HG02885 (cell line): ENCODE data around the gene IRF7.
A peak's percentile ranks its signal among the peaks of the same experiment; 100 is the strongest.
"Not testable (repeated sequence)": the region's sequence is repeated elsewhere in the genome, so short reads cannot be mapped to it uniquely, and the experiment has no call there.

Experiments
- ATAC-seq: cut with Tn5 transposase; IDR thresholded peaks from one replicate; pipeline ENCODE4 v1.9.1; 2021; ENCODE audit warnings: mild to moderate bottlenecking; ENCODE audit not compliant: unreplicated experiment, poor library complexity

Gene IRF7

GRCh38 chr11:587546-587945 lies 28.2 kb downstream of the IRF7 start:
- ATAC-seq: no peak

GRCh38 chr11:586376-587316 lies 29.1 kb downstream of the IRF7 start:
- ATAC-seq: no peak

- ATAC-seq: no peak
Measured at GRCh38 chr11:584287-584686, 31.5 kb downstream of the IRF7 start.

- ATAC-seq: no peak
Measured at GRCh38 chr11:581752-582151, 34.0 kb downstream of the IRF7 start.

- ATAC-seq: no peak
Measured at GRCh38 chr11:581342-581741, 34.4 kb downstream of the IRF7 start.

GRCh38 chr11:579830-580601 lies 35.7 kb downstream of the IRF7 start:
- ATAC-seq: no peak

GRCh38 chr11:578276-579035 lies 37.3 kb downstream of the IRF7 start:
- ATAC-seq: no peak

- no peak for ATAC-seq
Measured at GRCh38 chr11:577611-577894, 38.2 kb downstream of the IRF7 start.

- ATAC-seq: no peak
Measured at GRCh38 chr11:576811-577610, 38.7 kb downstream of the IRF7 start.

GRCh38 chr11:575996-576768 lies 39.6 kb downstream of the IRF7 start, which contains the start of gene PHRF1:
PHRF1 (plus strand) TSS chr11:576470; CDS start chr11:581513, 5,043 bp downstream.
- peak; percentile 83 for ATAC-seq

- ATAC-seq: peak; percentile 45
Measured at GRCh38 chr11:575313-575995, 40.3 kb downstream of the IRF7 start.

GRCh38 chr11:574632-575312 lies 41.0 kb downstream of the IRF7 start:
- no peak for ATAC-seq

GRCh38 chr11:574031-574570 lies 41.6 kb downstream of the IRF7 start:
- not testable (repeated sequence) for ATAC-seq

GRCh38 chr11:573146-573759 lies 42.5 kb downstream of the IRF7 start:
- no peak for ATAC-seq

GRCh38 chr11:571802-572185 lies 44.0 kb downstream of the IRF7 start:
- ATAC-seq: no peak

- no peak for ATAC-seq
Measured at GRCh38 chr11:569158-569885, 46.4 kb downstream of the IRF7 start.
